ENCODE results near the gene MBNL2.

The MBNL2 gene

GRCh38 chr13:97440598-97441170, 218.6 kb downstream of the MBNL2 start:
- Histone ChIP-seq H3K9me3 (ENCODE audit: control insufficient read depth, insufficient read depth, low read length) (no peaks in the 10 kb centered on the region), H3K4me1 (ENCODE audit: control insufficient read depth, insufficient read depth, low read length) (no peaks in the 10 kb centered on the region), H3K4me3 (ENCODE audit: low read length) (no peak overlapping the region), H3K27ac (ENCODE audit: low read length) (no peak overlapping the region), H3K36me3 (ENCODE audit: control insufficient read depth, insufficient read depth, low read length) (no peaks in the 10 kb centered on the region), H3K27me3 (ENCODE audit: control insufficient read depth, insufficient read depth, low read length) (no peaks in the 10 kb centered on the region)
- no CpG with 5 or more reads among the region's 2 CpGs for WGBS (ENCODE audit: insufficient coverage, insufficient read length)
- no peak for DNase-seq (ENCODE audit: low read depth, low spot score)

- H3K9me3 ChIP-seq (ENCODE audit: control insufficient read depth, insufficient read depth, low read length): no peaks in the 10 kb centered on the region
- H3K36me3 ChIP-seq (ENCODE audit: control insufficient read depth, insufficient read depth, low read length): no peaks in the 10 kb centered on the region
- H3K27me3 ChIP-seq (ENCODE audit: control insufficient read depth, insufficient read depth, low read length): no peaks in the 10 kb centered on the region
- no peak overlapping the region for H3K4me3 ChIP-seq (ENCODE audit: low read length)
- no peak for DNase-seq (ENCODE audit: low read depth, low spot score)
- no peak overlapping the region for H3K27ac ChIP-seq (ENCODE audit: low read length)
- no peaks in the 10 kb centered on the region for H3K4me1 ChIP-seq (ENCODE audit: control insufficient read depth, insufficient read depth, low read length)
Measured at GRCh38 chr13:97441368-97441767, 219.2 kb downstream of the MBNL2 start.

Data from iPS DF 6.9 (cell line).